Testis (tissue), 5 donors: ENCODE data around the gene TFCP2. TPM values are rescaled to one million over a fixed set of nuclear protein-coding genes. Genes with fewer than 3 reads are reported as not detected.
"Not testable (repeated sequence)": the region's sequence is repeated elsewhere in the genome, so short reads cannot be mapped to it uniquely, and the experiment has no call there.

Experiments used
- DNase-seq: peaks from one replicate; pipeline ENCODE4 v3.0.0-alpha.2; 2019
- H3K27ac ChIP-seq, 2 donors: fragments of 200-600 bp; sonication (generic); one replicate each; pipeline ENCODE4 v1.5.1; 2019
- H3K27me3 ChIP-seq: fragments of 200-600 bp; sonication (generic); one replicate; pipeline ENCODE4 v1.5.1; 2019
- H3K36me3 ChIP-seq: fragments of 200-600 bp; sonication (generic); one replicate; pipeline ENCODE4 v1.5.1; 2017; ENCODE audit warnings: low read depth; ENCODE audit errors: missing control alignments
- H3K4me1 ChIP-seq: fragments of 200-600 bp; sonication (generic); one replicate; pipeline ENCODE4 v1.5.1; 2019
- H3K4me3 ChIP-seq, 2 donors: fragments of 200-600 bp; sonication (generic); one replicate each; pipeline ENCODE4 v1.5.1; 2017 to 2019
- H3K9me3 ChIP-seq: fragments of 200-600 bp; sonication (generic); one replicate; pipeline ENCODE4 v1.5.1; 2017
- CTCF ChIP-seq, 3 experiments: fragments of 450-650 bp in 2 of 3; fragments of 200-600 bp in 1 of 3; sonication (generic) in 1 of 3; IDR thresholded peaks; one replicate each; pipeline ENCODE4 v1.5.1; 2016 to 2019; ENCODE audit warnings: antibody characterized with exemption in 3 of 3, mild to moderate bottlenecking in 2 of 3, moderate library complexity in 1 of 3
- POLR2A ChIP-seq: fragments of 450-650 bp; IDR thresholded peaks from one replicate; pipeline ENCODE4 v1.6.1; 2017; ENCODE audit warnings: antibody characterized with exemption, mild to moderate bottlenecking, moderate library complexity
- WGBS, 2 donors: methylation state at CpG; one replicate each; pipeline ENCODE4 v1.1.5; 2018; 5-methylcytosine and 5-hydroxymethylcytosine counted together
- intact Hi-C: fragments of 100-400 bp; cut with DNase I; formaldehyde crosslinking; loops from one replicate; pipeline ENCODE4 v1.15.1; 2023; ENCODE audit warnings: low total_unique reads
- long read RNA-seq, 2 donors: transcript quantifications; one replicate each; lab custom pipeline, GENCODE V29; 2026
- polyA plus RNA-seq: library from polyadenylated mRNA; stranded (reverse); fragments of 350-450 nt; fragmentation: Illumina TruSeq; extraction: RNeasy Lipid Tissue Mini Kit (QIAGEN cat#74804); gene quantifications from one replicate; pipeline ENCODE4 v1.2.3, GENCODE V29; 2014; ENCODE audit warnings: low read depth, low replicate concordance; ENCODE audit not compliant: insufficient read depth
- total RNA-seq, 2 donors: library from RNA; depleted of rRNA; stranded (reverse); fragments of >200 nt; gene quantifications; one replicate each; pipeline ENCODE4 v1.2.3, GENCODE V29; 2016

Gene TFCP2
- total RNA-seq: 10 to 100 TPM; 13.8 to 16.2 TPM
- 17.2 TPM for polyA plus RNA-seq
- long read RNA-seq, donor 1, partial matches to known transcripts: 0 of 3 reads
- long read RNA-seq, donor 1, other reads (novel, unspliced or antisense): 0 of 3 reads
- long read RNA-seq, donor 2, partial matches to known transcripts: 0 of 4 reads
- long read RNA-seq, donor 2, other reads (novel, unspliced or antisense): 0 of 4 reads

GRCh38 chr12:51172515-51173431, at the start of gene TFCP2:
Gene TFCP2, minus strand, starts transcription at chr12:51173135. Its CDS starts 713 bp downstream, at chr12:51172422.
- Histone ChIP-seq H3K36me3 (no peaks in the 10 kb centered on the region), H3K27me3 (no peaks in the 10 kb centered on the region), H3K9me3 (no peaks in the 10 kb centered on the region), H3K27ac (peak within 1 kb of the TSS; percentile 99 to 100), H3K4me1 (peaks cover 15% of the 10 kb centered on the region), H3K4me3 (peak within 1 kb of the TSS; percentile 74 to 93)
- WGBS, 2 donors: 1% methylated on average over 48 to 58 of the region's 58 CpGs
- TF ChIP-seq CTCF (IDR thresholded peaks at IDR 0.05) (no peak), POLR2A (peak; percentile 43)
- intact Hi-C loops: no loop called here
- DNase-seq: peak; percentile 98

GRCh38 chr12:51222461-51222860, 49.5 kb upstream of the TFCP2 start:
- TF ChIP-seq CTCF (IDR thresholded peaks at IDR 0.05) (no peak), POLR2A (no peak)
- H3K27ac ChIP-seq: no peak overlapping the region
- H3K36me3 ChIP-seq: no peaks in the 10 kb centered on the region
- H3K4me3 ChIP-seq: no peak overlapping the region
- intact Hi-C loops: no loop called here
- H3K9me3 ChIP-seq: no peaks in the 10 kb centered on the region
- H3K4me1 ChIP-seq: no peaks in the 10 kb centered on the region
- no peaks in the 10 kb centered on the region for H3K27me3 ChIP-seq
- DNase-seq: no peak
- 54 to 56% methylated on average over 7 of the region's 7 CpGs for WGBS, 2 donors

GRCh38 chr12:51219857-51220256, 46.9 kb upstream of the TFCP2 start:
- DNase-seq, H3K9me3 ChIP-seq, H3K4me1 ChIP-seq, H3K4me3 ChIP-seq, H3K27me3 ChIP-seq, H3K27ac ChIP-seq, intact Hi-C loops, H3K36me3 ChIP-seq: not testable (repeated sequence)
- WGBS, 2 donors: 81 to 90% methylated on average over 12 of the region's 12 CpGs

- no peak for TF ChIP-seq CTCF (IDR thresholded peaks at IDR 0.05)
- no peak for TF ChIP-seq POLR2A
- Histone ChIP-seq H3K27ac (peak overlapping the region in 1 of 2 donors; percentile 95), H3K4me3 (no peak overlapping the region), H3K27me3 (no peaks in the 10 kb centered on the region), H3K9me3 (no peaks in the 10 kb centered on the region), H3K36me3 (no peaks in the 10 kb centered on the region), H3K4me1 (no peaks in the 10 kb centered on the region)
- intact Hi-C loops: no loop called here
- WGBS, 2 donors: 62 to 71% methylated on average over 5 of the region's 5 CpGs
- DNase-seq: no peak
Measured at GRCh38 chr12:51219322-51219721, 46.4 kb upstream of the TFCP2 start.

GRCh38 chr12:51218607-51219161, 45.7 kb upstream of the TFCP2 start:
- peak overlapping the region; percentile 84 to 91 for H3K4me3 ChIP-seq
- peak overlapping the region; percentile 95 for H3K27ac ChIP-seq
- H3K27me3 ChIP-seq: no peaks in the 10 kb centered on the region
- intact Hi-C loops: no loop called here
- TF ChIP-seq POLR2A: no peak
- no peak for TF ChIP-seq CTCF (IDR thresholded peaks at IDR 0.05)
- 37 to 43% methylated on average over 8 to 10 of the region's 10 CpGs for WGBS, 2 donors
- no peaks in the 10 kb centered on the region for H3K4me1 ChIP-seq
- H3K36me3 ChIP-seq: no peaks in the 10 kb centered on the region
- no peaks in the 10 kb centered on the region for H3K9me3 ChIP-seq
- no peak for DNase-seq
